CD4-positive, alpha-beta T cell treated with Interleukin-17A for 1 hour (primary cell): Measurements from ENCODE around the gene LHFPL3.

Experiments
- DNase-seq: peaks from one replicate; pipeline ENCODE4 v3.0.0-alpha.2; 2020

The LHFPL3 gene

DNA sequence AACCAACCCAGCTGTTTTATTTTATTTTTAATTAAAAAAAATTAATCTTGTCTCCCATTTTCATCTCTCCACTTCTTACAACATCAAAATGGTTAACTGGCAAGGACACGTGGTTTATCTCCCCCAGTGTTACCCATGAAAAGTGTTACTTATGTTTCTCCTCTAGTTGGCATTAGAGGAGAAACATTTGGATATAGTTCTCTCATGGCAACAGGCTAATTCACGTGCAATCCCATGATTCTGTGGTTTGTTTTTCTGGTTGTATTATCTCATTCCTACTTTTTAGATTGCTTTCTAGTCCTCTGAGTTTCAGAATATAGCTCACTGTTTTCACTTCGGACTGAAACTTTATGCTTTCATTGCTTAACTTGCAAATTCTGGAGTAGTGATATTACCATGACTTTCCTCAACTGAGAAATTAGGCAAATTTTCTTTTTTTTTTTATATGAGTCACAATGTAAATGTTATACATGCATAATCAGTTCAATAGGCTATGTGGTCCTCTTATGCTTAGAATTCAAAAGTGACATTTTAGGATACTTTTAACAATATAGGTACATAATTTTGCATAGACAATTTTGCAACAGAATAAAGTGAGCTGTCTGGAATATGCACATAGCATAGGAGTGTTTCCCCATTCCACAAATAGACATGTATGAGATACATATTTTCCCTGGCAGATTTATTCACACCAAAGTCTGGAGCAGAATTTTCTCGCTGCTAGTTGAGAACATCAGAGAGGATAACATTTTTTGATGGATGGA lies 43.0 kb downstream of the LHFPL3 start:
- no peak for DNase-seq

DNA sequence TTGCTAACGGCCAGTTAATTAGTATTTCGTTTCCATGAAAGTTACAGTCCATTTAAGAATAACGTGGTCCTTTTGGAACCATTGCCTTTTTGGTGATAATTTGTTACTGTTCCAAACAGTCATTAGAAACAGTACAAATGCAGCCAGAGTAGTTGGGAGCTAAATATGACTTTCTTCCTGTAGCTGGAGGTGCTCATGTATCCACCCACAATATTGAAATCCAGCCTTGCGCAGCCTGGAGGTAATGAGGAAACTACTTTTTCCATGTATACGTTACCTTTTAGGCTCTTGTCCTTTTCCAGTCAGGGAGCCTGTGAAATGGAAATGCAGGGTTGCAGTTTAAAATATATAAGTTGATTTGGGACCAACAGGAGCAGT lies 43.6 kb downstream of the LHFPL3 start:
- DNase-seq, result no peak

DNA sequence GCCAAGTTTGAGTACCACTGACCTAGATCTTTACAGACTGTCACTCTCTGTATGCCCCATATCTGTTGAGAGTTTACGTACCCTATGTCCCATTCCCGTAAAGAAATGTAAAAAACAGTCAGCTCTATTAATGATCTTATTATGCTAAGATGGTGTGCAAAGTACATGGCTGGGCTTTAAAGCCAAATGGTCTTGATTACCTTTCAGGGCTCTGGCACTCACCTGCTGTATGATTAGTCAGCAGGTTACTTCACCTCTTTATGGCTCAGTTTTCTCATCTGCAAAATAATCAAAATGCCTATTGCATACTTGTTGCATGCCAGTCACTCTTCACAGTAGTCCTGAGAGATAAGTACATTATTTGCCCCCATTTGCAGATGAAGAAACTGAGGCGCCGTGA lies 54.2 kb downstream of the LHFPL3 start:
- no peak for DNase-seq

DNA sequence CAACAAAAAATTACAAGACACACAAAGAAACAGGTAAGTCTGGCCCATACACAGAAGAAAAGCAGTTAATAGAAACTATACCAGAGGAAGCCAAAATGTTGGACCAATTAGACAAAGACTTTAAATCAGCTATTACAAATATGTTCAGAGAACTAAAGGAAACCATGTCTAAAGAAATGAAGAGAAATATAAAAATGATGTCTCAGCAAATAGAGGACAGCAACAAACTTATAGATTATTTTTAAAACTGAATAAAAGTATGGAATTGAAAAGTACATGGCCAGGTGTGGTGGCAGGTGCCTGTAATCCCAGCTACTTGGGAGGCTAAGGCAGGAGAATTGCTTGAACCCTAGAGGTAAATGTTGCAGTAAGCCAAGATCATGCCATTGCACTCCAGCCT lies 58.5 kb downstream of the LHFPL3 start:
- DNase-seq, result no peak

DNA sequence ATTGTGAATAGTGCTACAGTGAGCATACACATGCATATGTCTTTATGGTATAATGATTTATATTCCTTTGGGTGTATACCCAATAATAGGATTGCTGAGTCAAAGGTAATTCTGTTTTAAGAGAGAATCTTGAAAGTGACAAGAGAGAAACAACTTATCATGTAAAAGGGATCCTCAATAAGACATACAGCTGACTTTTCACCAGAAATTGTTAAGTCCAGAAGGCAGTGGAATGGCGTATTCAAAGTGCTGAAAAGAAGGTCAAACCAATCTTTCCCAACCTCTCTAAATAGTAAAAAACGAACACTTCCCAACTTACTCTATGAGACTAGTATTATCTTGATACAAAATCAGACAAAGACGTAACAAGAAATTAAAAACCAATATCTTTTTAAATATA lies 59.8 kb downstream of the LHFPL3 start:
- no peak for DNase-seq

DNA sequence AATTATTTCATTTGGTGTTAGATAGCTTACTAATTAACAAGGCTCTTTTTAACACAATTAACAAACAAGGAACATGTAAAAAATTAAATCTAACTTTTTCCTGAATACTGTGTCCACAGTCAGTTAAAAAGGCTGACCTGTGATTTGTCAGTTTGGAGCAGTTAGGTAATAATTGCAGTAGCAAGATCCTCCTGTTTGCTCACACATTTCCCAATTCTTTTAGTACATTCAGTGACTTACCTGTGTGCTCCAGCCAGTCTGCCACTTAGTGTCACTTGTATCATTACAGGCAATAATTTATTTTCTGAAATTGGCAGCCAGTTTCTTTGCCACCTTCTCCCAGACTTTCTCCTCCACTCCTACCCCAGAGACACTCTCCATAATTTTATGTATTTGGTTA lies 66.8 kb downstream of the LHFPL3 start:
- DNase-seq, result no peak

DNA sequence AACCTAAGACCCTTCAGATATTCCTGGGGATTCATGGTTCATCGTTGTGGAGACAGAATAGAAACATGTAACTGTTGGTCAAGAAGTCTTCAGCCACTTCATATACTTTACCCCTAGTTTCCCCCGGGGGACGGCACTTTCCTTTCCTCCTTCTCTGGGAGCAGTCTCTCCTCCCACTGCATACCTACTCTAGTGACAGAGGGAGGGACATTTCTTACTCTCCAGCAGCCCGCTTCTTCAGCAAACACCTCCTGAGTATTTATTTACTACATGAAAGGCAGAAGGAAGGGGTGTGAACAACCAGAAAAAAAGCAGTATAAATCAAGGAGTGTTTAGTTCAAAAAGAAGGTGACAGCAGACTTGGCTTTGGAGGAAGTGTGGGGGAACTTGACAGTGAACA lies 69.0 kb downstream of the LHFPL3 start:
- DNase-seq, result no peak

DNA sequence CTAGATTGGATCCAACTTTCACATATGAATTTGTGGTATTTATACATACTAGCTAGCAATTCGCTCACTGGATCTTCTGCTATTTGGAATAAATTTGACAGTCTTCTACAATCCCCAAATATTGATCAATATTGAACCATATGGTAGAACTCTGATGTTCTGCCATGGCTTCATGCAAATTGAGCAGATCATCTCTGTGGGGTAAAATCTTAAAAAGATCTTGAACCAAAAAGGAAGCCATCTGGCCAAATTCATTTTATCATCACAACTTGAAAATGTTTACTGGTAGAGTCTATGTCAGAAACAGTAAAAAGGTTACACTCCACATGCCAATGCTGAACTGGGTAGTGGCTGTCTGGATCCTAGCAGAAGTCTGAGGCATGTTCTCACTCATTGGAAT lies 80.0 kb downstream of the LHFPL3 start:
- no peak for DNase-seq

DNA sequence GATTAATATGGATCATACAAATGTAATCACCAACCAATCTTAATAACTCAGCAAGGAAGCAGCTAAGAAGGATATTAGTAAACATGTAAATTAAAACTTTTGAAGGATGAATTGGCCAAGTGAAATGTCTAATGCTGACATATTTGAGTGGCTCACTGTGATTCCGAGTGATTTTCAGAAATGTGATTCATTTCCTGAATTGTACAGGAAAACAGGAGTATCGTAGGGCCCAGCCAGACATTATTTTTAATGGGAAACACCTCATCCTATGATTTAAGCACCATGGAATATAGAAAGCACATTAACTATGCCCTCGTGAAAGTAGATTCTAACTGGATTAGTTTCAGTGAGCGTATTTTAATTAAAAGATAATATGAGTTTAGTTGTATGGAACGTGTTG lies 82.3 kb downstream of the LHFPL3 start:
- DNase-seq, result no peak

DNA sequence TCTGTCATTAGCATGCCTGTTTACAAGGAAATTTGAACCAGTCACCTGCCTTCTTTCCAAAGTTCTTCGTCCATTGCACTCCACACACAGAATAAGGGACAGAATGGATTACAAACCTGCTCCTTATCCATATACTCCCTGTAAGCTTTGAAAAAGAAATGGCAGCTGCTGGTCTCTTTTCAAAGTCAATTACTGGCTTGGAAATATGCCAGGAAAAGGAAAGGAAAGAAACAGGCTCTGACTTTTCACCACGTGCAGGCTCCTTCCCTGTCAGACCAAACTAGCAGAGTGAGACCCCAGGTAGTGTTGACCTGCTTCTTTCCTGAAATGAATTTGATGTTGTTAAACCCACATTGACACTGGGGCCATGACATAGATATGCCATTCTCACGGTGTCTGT lies 84.5 kb downstream of the LHFPL3 start:
- no peak for DNase-seq

DNA sequence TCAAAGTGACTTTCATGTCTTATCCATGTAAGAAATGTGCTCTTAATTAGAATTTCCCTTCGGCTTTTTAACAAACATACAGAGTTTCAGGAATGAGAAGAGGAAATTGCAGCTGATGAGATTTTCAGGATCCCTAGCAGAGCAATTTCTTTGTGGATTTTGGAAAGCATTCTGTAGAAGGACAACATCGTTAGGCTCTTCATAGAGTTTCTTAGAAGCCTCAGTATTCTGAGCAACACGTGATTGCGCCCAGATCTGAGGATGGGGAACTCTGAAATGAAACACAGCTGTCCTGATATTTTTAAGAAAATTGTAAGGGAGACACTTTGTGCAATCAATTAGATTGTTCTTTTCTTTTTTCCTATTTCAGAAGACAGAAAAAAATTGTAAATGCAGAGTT lies 85.8 kb downstream of the LHFPL3 start:
- DNase-seq, result no peak

DNA sequence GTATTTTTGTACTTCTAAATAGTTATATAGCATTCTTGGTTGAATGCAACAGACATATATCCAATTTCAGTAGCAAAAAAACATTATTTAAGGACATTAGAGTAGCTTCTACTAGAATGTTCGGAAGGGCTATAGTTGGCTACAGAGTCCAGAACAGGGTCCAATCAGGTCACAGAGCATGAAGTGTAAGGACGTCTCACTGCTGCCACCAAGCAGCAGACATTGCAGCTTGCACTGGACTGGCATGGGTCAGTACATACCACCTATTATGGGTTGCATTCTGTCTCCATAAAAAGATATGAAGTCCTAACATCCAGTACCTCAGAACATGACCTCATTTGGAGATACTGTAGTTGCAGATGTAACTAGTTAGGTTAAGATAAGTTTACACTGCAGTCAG lies 87.3 kb downstream of the LHFPL3 start:
- no peak for DNase-seq

DNA sequence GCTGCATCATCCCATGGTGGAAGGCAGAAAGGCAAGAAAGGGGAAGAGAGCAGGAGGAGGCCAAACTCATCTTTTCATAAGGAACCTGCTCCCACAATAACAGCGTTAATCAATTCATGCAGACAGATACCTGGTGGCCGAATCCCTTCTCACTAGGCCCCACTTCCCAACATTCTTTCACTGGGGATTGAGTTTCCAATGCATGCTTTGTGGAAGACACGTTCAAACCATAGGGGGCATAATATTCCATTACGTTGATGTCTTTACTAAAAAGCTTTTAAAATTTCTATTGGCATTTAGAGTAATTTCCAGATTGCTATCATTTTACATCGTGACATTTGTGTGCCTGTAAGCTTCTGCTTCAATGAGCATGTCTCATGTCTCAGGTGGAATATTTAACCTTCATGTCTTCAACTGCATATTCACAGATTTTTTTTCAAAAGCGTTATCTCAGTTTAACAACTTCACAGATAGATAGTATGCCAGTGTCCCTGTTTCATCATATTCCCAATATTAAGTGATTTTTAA lies 88.5 kb downstream of the LHFPL3 start:
- no peak for DNase-seq

DNA sequence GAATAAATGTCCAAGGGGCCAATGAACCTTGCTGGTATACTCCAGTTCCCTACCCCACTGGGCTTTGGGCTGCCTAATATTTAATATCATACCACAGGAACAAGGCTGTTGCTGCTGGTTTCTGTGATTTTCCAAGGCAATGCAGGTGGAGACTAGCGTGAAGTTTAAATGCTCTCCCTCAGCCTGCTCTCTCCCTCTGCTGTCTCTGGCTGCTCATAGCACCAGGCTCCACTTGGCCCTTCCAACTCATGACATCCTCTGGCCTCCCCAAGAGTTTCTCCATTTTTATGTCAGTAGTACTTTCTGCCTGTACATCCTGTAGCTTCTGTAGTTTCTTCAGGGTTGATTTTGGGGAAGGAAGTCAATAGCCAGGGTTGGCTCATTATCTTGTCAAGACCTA lies 103.5 kb downstream of the LHFPL3 start:
- no peak for DNase-seq

DNA sequence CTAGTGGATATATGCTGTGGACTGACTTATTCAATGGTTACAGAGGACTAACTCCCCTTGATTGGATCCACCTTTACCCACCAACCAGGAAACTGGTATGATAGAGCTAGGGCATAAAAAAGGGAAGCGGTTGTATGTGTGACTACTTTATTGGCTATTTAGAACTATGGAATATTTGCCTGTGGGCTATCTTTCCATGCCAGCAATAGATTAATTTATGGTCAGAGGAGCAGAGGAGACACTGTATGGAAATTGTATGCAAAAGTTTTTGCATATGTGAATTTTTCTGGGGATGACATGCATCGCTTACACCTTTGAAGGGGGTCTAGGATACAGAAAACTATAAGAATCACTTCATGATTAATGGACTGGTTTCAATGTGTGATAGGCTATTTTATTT lies 105.7 kb downstream of the LHFPL3 start:
- DNase-seq, result no peak

DNA sequence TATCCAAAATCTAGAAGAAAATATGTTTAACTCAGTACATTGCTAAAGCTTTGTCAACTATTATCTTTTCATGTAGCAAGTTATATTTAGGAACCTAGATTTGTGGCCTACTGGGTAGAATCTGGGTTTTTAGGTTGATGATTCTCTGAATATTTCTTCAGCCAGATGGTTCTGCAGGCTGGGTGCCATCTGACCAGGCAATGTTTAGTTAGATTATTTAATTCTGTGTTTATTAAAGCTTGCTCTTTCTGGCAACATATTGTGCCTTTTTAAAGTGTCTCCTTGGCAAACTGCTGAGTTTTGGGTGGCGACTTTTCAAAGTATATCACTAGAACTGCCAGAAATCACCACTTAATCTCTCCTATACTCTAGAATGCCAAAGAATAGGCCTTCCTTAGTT lies 114.1 kb downstream of the LHFPL3 start:
- no peak for DNase-seq

DNA sequence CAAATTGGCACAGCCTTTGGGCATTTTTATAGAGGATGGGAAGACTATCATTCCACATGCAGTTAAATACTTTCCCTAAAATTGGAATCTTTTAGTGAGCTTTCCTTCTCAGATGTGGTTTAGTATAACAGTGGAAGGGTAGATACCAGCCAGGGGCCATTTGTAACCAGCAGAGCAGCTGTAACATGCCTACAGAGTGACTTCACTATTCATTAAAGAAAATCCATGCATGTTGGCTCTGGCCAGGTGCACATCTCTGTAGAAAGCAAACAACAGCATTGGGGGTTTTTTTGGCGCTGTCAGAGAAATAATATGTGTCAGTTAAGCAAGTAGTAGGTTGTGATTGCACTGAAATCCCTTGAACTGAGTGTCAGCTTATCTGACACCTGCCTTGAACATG lies 115.6 kb downstream of the LHFPL3 start:
- no peak for DNase-seq

DNA sequence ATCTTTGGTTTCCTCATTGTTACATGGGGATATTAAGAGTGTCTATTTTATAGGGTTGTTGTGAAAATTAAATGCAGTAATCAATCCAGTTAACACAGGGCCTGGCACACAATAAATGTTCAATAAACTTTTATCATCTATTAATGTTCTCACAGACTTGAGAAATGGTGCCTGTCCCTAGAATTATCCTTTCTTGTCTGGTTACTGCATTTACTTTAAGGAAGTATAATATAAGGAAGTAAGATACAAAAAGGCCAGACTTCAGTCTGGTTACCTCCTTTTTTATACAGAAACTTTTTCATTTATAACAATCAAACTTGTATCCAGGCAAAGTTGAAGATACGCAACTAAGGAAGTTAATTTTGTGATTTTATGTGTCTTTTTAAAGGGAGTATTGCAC lies 117.0 kb downstream of the LHFPL3 start:
- DNase-seq, result no peak

DNA sequence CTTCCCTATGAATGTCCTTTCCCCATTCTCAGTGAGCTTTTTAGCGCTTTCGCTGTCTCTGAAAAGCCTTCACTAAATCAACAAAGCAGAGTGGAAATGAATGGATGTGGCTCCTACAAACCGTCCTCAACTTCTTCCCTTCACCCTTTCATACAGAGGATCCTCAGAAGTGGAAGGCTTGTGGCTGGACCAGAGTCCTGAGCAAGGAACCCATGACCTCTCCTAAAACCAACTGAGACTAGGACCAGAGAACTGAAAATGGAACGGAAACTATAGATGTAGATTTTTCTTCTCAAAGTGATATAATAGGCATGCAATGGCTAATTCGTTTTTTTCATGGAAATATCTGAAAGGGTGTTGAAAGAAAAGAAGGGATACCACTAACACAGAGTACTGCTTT lies 122.5 kb downstream of the LHFPL3 start:
- no peak for DNase-seq

DNA sequence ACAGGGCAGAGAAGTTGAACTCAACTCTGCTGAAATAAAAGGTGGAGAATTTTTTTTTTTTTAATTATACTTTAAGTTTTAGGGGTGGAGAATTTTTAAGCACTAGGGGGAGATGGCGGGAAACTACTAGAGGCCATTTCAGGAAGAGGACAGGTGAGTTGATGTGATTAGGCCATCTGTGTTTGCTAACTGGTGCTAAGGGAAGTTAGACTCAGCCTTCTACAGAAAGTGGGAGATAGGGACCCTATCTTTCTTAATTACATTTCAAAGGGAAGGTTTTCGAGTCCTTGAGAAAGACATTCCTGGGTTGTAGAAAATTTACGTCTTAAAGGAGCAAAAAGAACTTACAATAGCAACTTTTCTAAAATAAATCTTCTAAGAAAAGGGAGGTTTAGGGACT lies 124.8 kb downstream of the LHFPL3 start:
- DNase-seq, result no peak

DNA sequence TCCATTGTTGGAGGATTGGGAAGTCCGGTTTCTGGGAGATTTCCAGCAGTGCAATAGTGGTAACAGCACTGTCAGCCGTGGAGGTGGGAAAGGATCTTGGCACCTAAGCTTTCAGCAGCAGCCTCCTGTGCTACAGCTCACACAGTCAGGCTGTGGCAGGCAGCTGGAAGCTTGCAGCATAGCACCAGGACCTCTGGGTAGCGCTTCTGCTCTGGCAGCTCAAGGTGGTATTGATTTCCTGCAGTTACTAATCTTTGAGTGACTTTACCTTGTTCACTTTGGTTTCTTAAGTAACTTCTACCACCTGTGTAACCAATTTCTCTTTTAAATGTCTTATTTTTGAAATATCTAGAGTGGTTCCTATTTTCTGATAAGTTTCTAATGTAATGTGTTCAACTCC lies 130.5 kb downstream of the LHFPL3 start:
- no peak for DNase-seq

DNA sequence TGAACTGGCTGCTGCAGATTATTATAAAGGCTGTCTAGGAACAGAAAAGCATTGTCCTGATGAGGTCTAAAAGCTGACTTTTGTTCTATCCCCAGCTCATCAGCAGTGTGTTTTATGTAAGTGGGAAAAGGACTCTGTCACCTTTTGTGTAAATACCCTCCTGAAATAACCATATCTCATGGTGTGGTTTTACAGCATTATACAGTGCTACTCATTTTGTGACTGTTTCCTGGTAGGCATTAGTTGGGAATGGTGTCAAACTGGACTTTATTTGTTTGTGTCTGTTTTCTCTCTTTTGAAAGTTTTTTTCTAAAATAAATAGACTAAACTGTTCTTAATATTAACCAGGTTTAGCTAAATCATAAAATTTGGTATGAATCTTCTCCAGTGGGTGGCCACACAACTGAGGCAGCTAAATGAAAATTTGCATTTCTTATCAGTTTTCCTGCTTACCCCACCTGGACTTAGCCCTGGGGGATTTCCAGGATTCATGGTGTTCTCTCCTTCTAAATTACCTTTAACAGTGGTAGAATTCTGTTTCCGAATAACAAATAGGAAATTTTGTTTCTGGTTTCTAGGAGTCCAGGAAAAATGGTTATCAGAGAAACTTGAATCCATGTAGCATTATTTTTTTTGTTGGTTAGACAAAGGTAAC lies 140.9 kb downstream of the LHFPL3 start:
- no peak for DNase-seq

DNA sequence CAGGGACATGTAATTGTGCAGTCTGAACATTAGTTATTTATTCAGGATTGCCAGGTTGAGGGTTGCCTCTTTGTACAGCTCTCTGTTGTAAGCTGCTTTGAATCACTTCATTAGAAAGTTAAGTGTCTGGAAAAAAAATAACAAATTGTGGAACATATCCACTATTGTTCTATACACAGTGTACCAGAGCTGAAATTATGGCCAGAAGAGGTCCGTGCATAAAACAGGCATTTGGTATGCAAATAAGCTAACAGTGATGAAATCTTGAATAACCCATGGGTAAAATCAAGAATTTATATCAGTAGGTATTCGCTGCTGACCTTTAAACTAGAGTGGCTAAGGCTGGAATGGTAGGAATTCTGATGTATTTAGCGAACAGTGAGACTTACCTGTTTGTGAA lies 152.1 kb downstream of the LHFPL3 start:
- no peak for DNase-seq

DNA sequence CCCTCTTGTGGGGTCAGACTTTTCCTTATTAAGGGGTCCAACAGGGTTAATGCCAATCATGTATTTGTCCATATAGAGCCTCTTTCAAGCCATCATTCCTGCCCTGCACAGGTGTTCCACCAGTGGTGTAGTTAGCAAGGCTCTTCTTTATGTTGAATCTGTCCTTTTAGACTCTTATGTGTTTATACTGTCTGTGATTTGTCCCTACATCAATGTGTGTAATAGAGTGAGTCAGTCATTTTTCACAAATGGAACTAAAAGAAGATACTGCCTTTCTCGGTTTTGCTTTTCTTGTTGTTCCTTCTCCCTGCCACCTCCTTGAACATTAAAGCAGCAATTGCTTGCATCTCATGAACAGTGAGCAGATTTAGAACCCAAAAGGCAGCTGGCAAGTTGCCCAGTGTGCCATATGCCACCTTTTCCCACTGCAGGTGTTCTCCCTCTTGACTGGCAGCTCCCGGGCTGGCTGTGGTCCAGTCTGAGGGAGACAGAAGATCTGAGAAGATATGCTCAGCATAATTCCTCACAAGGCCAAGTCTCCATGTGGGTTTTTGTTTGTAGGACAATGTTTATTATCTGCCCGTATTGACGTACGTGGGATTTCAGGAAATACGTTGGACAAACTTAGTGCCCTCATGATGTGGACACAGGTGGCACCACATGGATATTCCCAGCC lies 154.1 kb downstream of the LHFPL3 start:
- no peak for DNase-seq
